Aorta (tissue), 5 donors: ENCODE data around the gene XPNPEP3. TPM values are rescaled to one million over a fixed set of nuclear protein-coding genes. Genes with fewer than 3 reads are reported as not detected.

ENCODE experiments used
- ATAC-seq: fragments of 200-7000 bp; cut with Tn5 transposase; one replicate; pipeline ENCODE4 v1.9.1; 2022; ENCODE audit warnings: moderate library complexity; ENCODE audit not compliant: low FRiP score
- DNase-seq, 2 donors: peaks; one replicate each; pipeline ENCODE4 v3.0.0-alpha.2; 2020
- H3K27ac ChIP-seq, 2 donors: one replicate each; pipeline ENCODE4 v1.5.1; 2013; ENCODE audit warnings: low read length in 2 of 2, mild to moderate bottlenecking in 2 of 2, moderate library complexity in 2 of 2, control low read depth in 1 of 2, inconsistent platforms in 1 of 2, low read depth in 1 of 2
- H3K27me3 ChIP-seq, 2 donors: one replicate each; pipeline ENCODE4 v1.6.1; 2013; ENCODE audit warnings: control low read depth in 1 of 2, low read length in 1 of 2, mild to moderate bottlenecking in 1 of 2, moderate library complexity in 1 of 2; ENCODE audit not compliant: insufficient read depth in 2 of 2, control insufficient read depth in 1 of 2
- H3K36me3 ChIP-seq, 2 donors: one replicate each; pipeline ENCODE4 v1.6.1; 2013; ENCODE audit warnings: control low read depth in 1 of 2, low read length in 1 of 2, mild to moderate bottlenecking in 1 of 2; ENCODE audit not compliant: insufficient read depth in 2 of 2, control insufficient read depth in 1 of 2
- H3K4me1 ChIP-seq, 2 donors: one replicate each; pipeline ENCODE4 v1.6.1; 2013; ENCODE audit warnings: low read length in 2 of 2, control low read depth in 1 of 2, mild to moderate bottlenecking in 1 of 2, moderate library complexity in 1 of 2; ENCODE audit not compliant: insufficient read depth in 2 of 2, control insufficient read depth in 1 of 2
- H3K4me3 ChIP-seq, 2 donors: one replicate each; pipeline ENCODE4 v1.5.1; 2013; ENCODE audit warnings: low read length in 2 of 2, control low read depth in 1 of 2, mild to moderate bottlenecking in 1 of 2
- H3K9me3 ChIP-seq: one replicate; pipeline ENCODE4 v1.6.1; 2013; ENCODE audit warnings: mild to moderate bottlenecking, low read length; ENCODE audit not compliant: control insufficient read depth
- WGBS, 2 donors: extraction: QIAGEN DNeasy Blood & Tissue Kit; methylation state at CpG; one replicate each; pipeline ENCODE4 v1.1.7; 2013; 5-methylcytosine and 5-hydroxymethylcytosine counted together
- intact Hi-C, 2 donors: fragments of 100-400 bp; cut with DNase I; formaldehyde crosslinking; loops; one replicate each; pipeline versions ENCODE4 v1.14.2 to v1.15.0; 2022
- polyA plus RNA-seq, 2 donors: library from polyadenylated mRNA; stranded (reverse); fragments of 200-250 nt; gene quantifications; one replicate each; pipeline ENCODE4 v1.2.3, GENCODE V29; 2013
- total RNA-seq, 2 donors: library from RNA; stranded (reverse); fragmentation: NEBNext Ultra II Directional; extraction: Animal tissue kit (Norgen Biotek cat#: 25700); gene quantifications; one replicate each; pipeline ENCODE4 v1.2.1, GENCODE V29; 2021
- donor health status: healthy with polysubstance abuse.
- donor health status: Bipolar disorder and iron deficiency.
- donor health status: DM: no; HTN: no; CAD: no.
- donor health status: DM: no; HTN: no; CAD: no.
- donor health status: DM: yes; HTN: yes; CAD: no.

The XPNPEP3 gene
- total and polyA plus RNA-seq, 4 donors: 0.38 to 14.9 (median 7.1) TPM

- intact Hi-C loops: no loop called here
- no peak for DNase-seq
- ATAC-seq: no peak
- H3K4me1 ChIP-seq: no peaks in the 10 kb centered on the region
- H3K27me3 ChIP-seq: no peaks in the 10 kb centered on the region
- H3K36me3 ChIP-seq: peaks cover 0 to 2% of the 10 kb centered on the region in 2 donors
- no peaks in the 10 kb centered on the region for H3K9me3 ChIP-seq
- no peak overlapping the region for H3K27ac ChIP-seq
- 94 to 96% methylated on average over 3 of the region's 3 CpGs for WGBS, 2 donors
- H3K4me3 ChIP-seq: no peak overlapping the region
Observed at GRCh38 chr22:40874016-40874415, 17.1 kb downstream of the XPNPEP3 start.

- H3K9me3 ChIP-seq: no peaks in the 10 kb centered on the region
- no peak overlapping the region for H3K4me3 ChIP-seq
- intact Hi-C loops: no loop called here
Observed at GRCh38 chr22:40875111-40875510, 18.2 kb downstream of the XPNPEP3 start.

GRCh38 chr22:40876907-40877306 is 20.0 kb downstream of the XPNPEP3 start:
- Histone ChIP-seq H3K9me3 (no peaks in the 10 kb centered on the region), H3K36me3 (peaks cover 0 to 2% of the 10 kb centered on the region in 2 donors), H3K27ac (no peak overlapping the region), H3K4me3 (no peak overlapping the region), H3K4me1 (no peaks in the 10 kb centered on the region), H3K27me3 (no peaks in the 10 kb centered on the region)
- WGBS, 2 donors: 65 to 70% methylated on average over 1 of the region's 1 CpG
- intact Hi-C loops: no loop called here
- DNase-seq (no peak), ATAC-seq (no peak)

More at GRCh38 chr22:40875111-40875510, 18.2 kb downstream of the XPNPEP3 start:
- H3K4me1 ChIP-seq: no peaks in the 10 kb centered on the region
- WGBS, 2 donors: 95 to 96% methylated on average over 3 of the region's 3 CpGs
- no peak for DNase-seq
- no peak overlapping the region for H3K27ac ChIP-seq
- H3K36me3 ChIP-seq: peaks cover 0 to 2% of the 10 kb centered on the region in 2 donors
- no peak for ATAC-seq
- H3K27me3 ChIP-seq: no peaks in the 10 kb centered on the region

GRCh38 chr22:40877488-40877887 is 20.5 kb downstream of the XPNPEP3 start:
- Histone ChIP-seq H3K27me3 (no peaks in the 10 kb centered on the region), H3K4me3 (no peak overlapping the region), H3K27ac (no peak overlapping the region), H3K4me1 (no peaks in the 10 kb centered on the region), H3K9me3 (no peaks in the 10 kb centered on the region), H3K36me3 (peaks cover 0 to 2% of the 10 kb centered on the region in 2 donors)
- ATAC-seq: no peak
- DNase-seq: no peak
- WGBS, 2 donors: 83 to 88% methylated on average over 3 of the region's 3 CpGs
- intact Hi-C loops: no loop called here

- H3K27ac ChIP-seq: no peak overlapping the region
- intact Hi-C loops: no loop called here
- H3K36me3 ChIP-seq: peaks cover 2 to 3% of the 10 kb centered on the region in 2 donors
- no peak for DNase-seq
- no peaks in the 10 kb centered on the region for H3K4me1 ChIP-seq
- H3K4me3 ChIP-seq: no peak overlapping the region
- no peaks in the 10 kb centered on the region for H3K27me3 ChIP-seq
- no peak for ATAC-seq
- no peaks in the 10 kb centered on the region for H3K9me3 ChIP-seq
- 85 to 89% methylated on average over 2 of the region's 2 CpGs for WGBS, 2 donors
Observed at GRCh38 chr22:40878922-40879321, 22.0 kb downstream of the XPNPEP3 start.

- no peaks in the 10 kb centered on the region for H3K9me3 ChIP-seq
- no peak for ATAC-seq
- no peak for DNase-seq
- H3K27ac ChIP-seq: no peak overlapping the region
- intact Hi-C loops: no loop called here
- no peaks in the 10 kb centered on the region for H3K27me3 ChIP-seq
- H3K4me1 ChIP-seq: no peaks in the 10 kb centered on the region
- no peak overlapping the region for H3K4me3 ChIP-seq
- H3K36me3 ChIP-seq: peaks cover 0 to 4% of the 10 kb centered on the region in 2 donors
Observed at GRCh38 chr22:40889116-40889515, 32.2 kb downstream of the XPNPEP3 start.

- Histone ChIP-seq H3K9me3 (no peaks in the 10 kb centered on the region), H3K27ac (no peak overlapping the region), H3K4me1 (no peaks in the 10 kb centered on the region), H3K4me3 (no peak overlapping the region), H3K27me3 (no peaks in the 10 kb centered on the region), H3K36me3 (peaks cover 0 to 4% of the 10 kb centered on the region in 2 donors)
- ATAC-seq (no peak), DNase-seq (no peak)
- WGBS, 2 donors: 91 to 93% methylated on average over 3 of the region's 3 CpGs
- intact Hi-C loops: no loop called here
Observed at GRCh38 chr22:40890881-40891280, 33.9 kb downstream of the XPNPEP3 start.

GRCh38 chr22:40894417-40894816 is 37.5 kb downstream of the XPNPEP3 start:
- H3K4me3 ChIP-seq: no peak overlapping the region
- no peak overlapping the region for H3K27ac ChIP-seq
- ATAC-seq (no peak), DNase-seq (no peak)
- intact Hi-C loops: no loop called here
- no peaks in the 10 kb centered on the region for H3K4me1 ChIP-seq
- 79 to 82% methylated on average over 4 of the region's 4 CpGs for WGBS, 2 donors
- no peaks in the 10 kb centered on the region for H3K27me3 ChIP-seq
- H3K36me3 ChIP-seq: no peaks in the 10 kb centered on the region
- no peaks in the 10 kb centered on the region for H3K9me3 ChIP-seq

GRCh38 chr22:40898850-40899357 is 42.0 kb downstream of the XPNPEP3 start:
- intact Hi-C loops: no loop called here
- ATAC-seq: no peak

More at GRCh38 chr22:40898850-40899357, 42.0 kb downstream of the XPNPEP3 start:
- Histone ChIP-seq H3K27ac (no peak overlapping the region), H3K4me1 (no peaks in the 10 kb centered on the region), H3K4me3 (no peak overlapping the region), H3K36me3 (no peaks in the 10 kb centered on the region), H3K27me3 (no peaks in the 10 kb centered on the region), H3K9me3 (no peaks in the 10 kb centered on the region)
- DNase-seq: no peak
- 43 to 48% methylated on average over 3 of the region's 3 CpGs for WGBS, 2 donors
